Nephron (organoid): ENCODE measurements around the gene PPP1R9A.
A peak's percentile ranks its signal among the peaks of the same experiment; 100 is the strongest.

Experiments
- H3K27ac Mint-ChIP-seq, 3 experiments: 2 replicates each; pipeline ENCODE4 v1.8.0; 2020; ENCODE audit warnings: mixed read lengths in 3 of 3, mild to moderate bottlenecking in 2 of 3, moderate library complexity in 1 of 3
- H3K27me3 Mint-ChIP-seq: 2 replicates; pipeline ENCODE4 v1.8.0; 2021; ENCODE audit warnings: low read depth, mild to moderate bottlenecking, moderate library complexity, mixed read lengths
- H3K36me3 Mint-ChIP-seq: 2 replicates; pipeline ENCODE4 v1.8.0; 2020; ENCODE audit warnings: low read depth, mixed read lengths
- H3K4me1 Mint-ChIP-seq: 2 replicates; pipeline ENCODE4 v1.8.0; 2020; ENCODE audit warnings: mixed read lengths
- H3K4me3 Mint-ChIP-seq, 3 experiments: 2 replicates each; pipeline ENCODE4 v1.8.0; 2020; ENCODE audit warnings: mild to moderate bottlenecking in 3 of 3, mixed read lengths in 3 of 3, moderate library complexity in 2 of 3
- H3K9me3 Mint-ChIP-seq: 2 replicates; pipeline ENCODE4 v1.8.0; 2020; ENCODE audit warnings: mixed read lengths
- TF ChIP-seq, protein P1 (sequence below), 3 experiments: fragments of 200-600 bp; sonication (generic); IDR thresholded peaks; one replicate each; pipeline ENCODE4 v1.5.0; 2021; ENCODE audit warnings: antibody characterized with exemption in 3 of 3; ENCODE audit not compliant: unreplicated experiment in 3 of 3

PPP1R9A gene

GRCh38 chr7:95095966-95096540, 188.7 kb downstream of the PPP1R9A start:
- TF ChIP-seq, protein P1, sequence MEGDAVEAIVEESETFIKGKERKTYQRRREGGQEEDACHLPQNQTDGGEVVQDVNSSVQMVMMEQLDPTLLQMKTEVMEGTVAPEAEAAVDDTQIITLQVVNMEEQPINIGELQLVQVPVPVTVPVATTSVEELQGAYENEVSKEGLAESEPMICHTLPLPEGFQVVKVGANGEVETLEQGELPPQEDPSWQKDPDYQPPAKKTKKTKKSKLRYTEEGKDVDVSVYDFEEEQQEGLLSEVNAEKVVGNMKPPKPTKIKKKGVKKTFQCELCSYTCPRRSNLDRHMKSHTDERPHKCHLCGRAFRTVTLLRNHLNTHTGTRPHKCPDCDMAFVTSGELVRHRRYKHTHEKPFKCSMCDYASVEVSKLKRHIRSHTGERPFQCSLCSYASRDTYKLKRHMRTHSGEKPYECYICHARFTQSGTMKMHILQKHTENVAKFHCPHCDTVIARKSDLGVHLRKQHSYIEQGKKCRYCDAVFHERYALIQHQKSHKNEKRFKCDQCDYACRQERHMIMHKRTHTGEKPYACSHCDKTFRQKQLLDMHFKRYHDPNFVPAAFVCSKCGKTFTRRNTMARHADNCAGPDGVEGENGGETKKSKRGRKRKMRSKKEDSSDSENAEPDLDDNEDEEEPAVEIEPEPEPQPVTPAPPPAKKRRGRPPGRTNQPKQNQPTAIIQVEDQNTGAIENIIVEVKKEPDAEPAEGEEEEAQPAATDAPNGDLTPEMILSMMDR (IDR thresholded peaks at IDR 0.05; ENCODE audit: unreplicated experiment in 3 of 3) = no peak
- Mint-ChIP-seq H3K27ac (peak overlapping the region in 2 of 3 experiments; percentile 7 to 40), H3K4me1 (peaks cover 54% of the 10 kb centered on the region), H3K9me3 (peaks cover 3% of the 10 kb centered on the region), H3K27me3 (no peaks in the 10 kb centered on the region), H3K36me3 (peaks cover 9% of the 10 kb centered on the region), H3K4me3 (no peak overlapping the region)

- peaks cover 46% of the 10 kb centered on the region for H3K4me1 Mint-ChIP-seq
- no peak overlapping the region for H3K4me3 Mint-ChIP-seq
- TF ChIP-seq, protein P1 (IDR thresholded peaks at IDR 0.05; ENCODE audit: unreplicated experiment in 3 of 3) = no peak
- H3K9me3 Mint-ChIP-seq = peaks cover 3% of the 10 kb centered on the region
- H3K36me3 Mint-ChIP-seq = peaks cover 9% of the 10 kb centered on the region
- H3K27me3 Mint-ChIP-seq = no peaks in the 10 kb centered on the region
- H3K27ac Mint-ChIP-seq = no peak overlapping the region
Observed at GRCh38 chr7:95097291-95097690, 189.9 kb downstream of the PPP1R9A start.

DNA sequence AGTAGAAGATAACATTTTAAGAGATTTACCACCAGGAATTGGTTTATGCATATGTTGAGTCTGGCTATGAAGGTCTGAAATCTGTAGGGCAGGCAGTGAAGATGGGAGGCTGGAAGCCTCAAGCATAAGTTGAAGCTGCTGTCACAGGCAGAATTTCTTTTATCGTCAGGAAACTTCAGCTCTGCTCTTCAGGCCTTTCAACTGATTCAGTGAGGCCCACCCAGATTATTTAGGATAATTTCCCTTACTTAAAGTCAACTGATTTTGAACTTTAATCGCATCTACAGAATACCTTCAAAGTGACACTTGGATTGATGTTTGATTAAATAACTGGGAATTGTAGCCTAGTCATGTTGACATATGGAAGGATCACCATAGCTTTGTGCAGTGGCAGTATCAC, 190.5 kb downstream of the PPP1R9A start:
- H3K9me3 Mint-ChIP-seq = peaks cover 3% of the 10 kb centered on the region
- H3K27me3 Mint-ChIP-seq = no peaks in the 10 kb centered on the region
- TF ChIP-seq, protein P1 (IDR thresholded peaks at IDR 0.05; ENCODE audit: unreplicated experiment in 3 of 3) = no peak
- H3K4me3 Mint-ChIP-seq = no peak overlapping the region
- H3K4me1 Mint-ChIP-seq = peaks cover 40% of the 10 kb centered on the region
- peaks cover 9% of the 10 kb centered on the region for H3K36me3 Mint-ChIP-seq
- H3K27ac Mint-ChIP-seq = no peak overlapping the region

DNA sequence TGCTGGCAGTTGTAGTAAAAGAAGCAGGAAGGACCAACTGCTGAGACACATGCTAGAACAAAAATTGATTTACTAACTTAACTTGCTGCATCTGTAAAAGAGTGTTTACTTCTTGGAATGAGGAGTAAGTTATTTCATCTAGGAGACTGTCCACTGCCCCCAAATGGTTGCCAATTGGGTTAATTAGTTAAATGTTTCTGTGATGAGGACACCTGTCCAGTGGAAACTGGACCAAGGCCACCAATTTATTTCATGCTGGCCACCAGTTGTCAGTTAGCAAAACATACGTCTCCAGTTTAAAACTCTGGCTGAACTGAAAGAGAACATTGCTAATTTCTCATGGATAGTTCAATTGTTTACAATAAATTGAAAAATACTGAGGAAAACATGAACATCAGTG, 191.7 kb downstream of the PPP1R9A start:
- no peaks in the 10 kb centered on the region for H3K27me3 Mint-ChIP-seq

DNA sequence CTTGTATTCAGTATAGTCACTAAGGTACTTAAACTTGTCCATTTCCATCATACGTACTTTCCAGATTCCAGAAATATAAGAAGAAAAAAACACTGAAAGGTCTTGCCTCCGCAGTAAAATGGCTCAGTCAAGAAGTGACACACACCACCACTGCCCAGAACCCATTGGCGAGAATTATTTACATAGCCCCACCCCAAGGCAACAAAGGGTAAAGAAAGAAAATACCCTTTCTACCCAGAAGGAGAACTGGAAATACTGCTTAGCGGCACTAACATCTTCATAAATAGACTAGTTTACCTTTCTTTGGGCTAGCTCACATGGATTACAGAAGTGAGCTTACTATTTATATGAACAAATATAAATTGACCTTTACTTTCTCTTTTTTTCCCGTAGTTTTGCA, 194.0 kb downstream of the PPP1R9A start:
- H3K4me3 Mint-ChIP-seq = no peak overlapping the region
- no peaks in the 10 kb centered on the region for H3K27me3 Mint-ChIP-seq
- peak overlapping the region in 1 of 3 experiments; percentile 28 for H3K27ac Mint-ChIP-seq
- peaks cover 34% of the 10 kb centered on the region for H3K4me1 Mint-ChIP-seq
- H3K9me3 Mint-ChIP-seq = peaks cover 3% of the 10 kb centered on the region
- H3K36me3 Mint-ChIP-seq = peaks cover 9% of the 10 kb centered on the region
- TF ChIP-seq, protein P1 (IDR thresholded peaks at IDR 0.05; ENCODE audit: unreplicated experiment in 3 of 3) = no peak

More for the DNA sequence above, 191.7 kb downstream of the PPP1R9A start:
- Mint-ChIP-seq H3K27ac (peak overlapping the region; percentile 32 to 70 (median 62)), H3K36me3 (peaks cover 9% of the 10 kb centered on the region), H3K9me3 (peaks cover 3% of the 10 kb centered on the region), H3K4me3 (no peak overlapping the region), H3K4me1 (peaks cover 37% of the 10 kb centered on the region)
- TF ChIP-seq, protein P1 (IDR thresholded peaks at IDR 0.05; ENCODE audit: unreplicated experiment in 3 of 3) = no peak

- Mint-ChIP-seq H3K4me3 (no peak overlapping the region), H3K27me3 (no peaks in the 10 kb centered on the region), H3K27ac (no peak overlapping the region), H3K4me1 (peaks cover 29% of the 10 kb centered on the region), H3K36me3 (peaks cover 9% of the 10 kb centered on the region), H3K9me3 (peaks cover 3% of the 10 kb centered on the region)
- TF ChIP-seq, protein P1 (IDR thresholded peaks at IDR 0.05; ENCODE audit: unreplicated experiment in 3 of 3) = no peak
Observed at GRCh38 chr7:95102662-95103061, 195.3 kb downstream of the PPP1R9A start.
